Heart right ventricle (tissue), 16 donors: ENCODE measurements around the gene SUFU. TPM values are rescaled to one million over a fixed set of nuclear protein-coding genes. Genes with fewer than 3 reads are reported as not detected.

Experiments used
- ATAC-seq, 8 donors: fragments of 200-7000 bp; cut with Tn5 transposase; one replicate each; pipeline ENCODE4 v1.9.1; 2020; ENCODE audit warnings: mild to moderate bottlenecking in 8 of 8, moderate library complexity in 8 of 8, moderate number of reproducible peaks in 1 of 8
- DNase-seq, 2 donors: peaks; one replicate each; pipeline ENCODE4 v3.0.0-alpha.2; 2020
- H3K27ac ChIP-seq, 10 donors: fragments of 200-600 bp; sonication (generic) in 2 of 10; one replicate each; pipeline versions ENCODE4 v1.5.0 to v1.8.0; 2020 to 2022; ENCODE audit warnings: mild to moderate bottlenecking in 3 of 10
- H3K27me3 ChIP-seq, 7 donors: fragments of 200-600 bp; one replicate each; pipeline ENCODE4 v1.8.0; 2021 to 2022; ENCODE audit warnings: mild to moderate bottlenecking in 2 of 7
- H3K36me3 ChIP-seq, 9 donors: fragments of 200-600 bp; sonication (generic) in 1 of 9; one replicate each; pipeline versions ENCODE4 v1.5.0 to v1.8.0; 2020 to 2022; ENCODE audit warnings: mild to moderate bottlenecking in 2 of 9
- H3K4me1 ChIP-seq, 9 donors: fragments of 200-600 bp; sonication (generic) in 1 of 9; one replicate each; pipeline versions ENCODE4 v1.5.0 to v1.8.0; 2020 to 2022; ENCODE audit warnings: mild to moderate bottlenecking in 4 of 9
- H3K4me3 ChIP-seq, 10 donors: fragments of 200-600 bp; sonication (generic) in 2 of 10; one replicate each; pipeline versions ENCODE4 v1.5.0 to v1.8.0; 2020 to 2022; ENCODE audit warnings: mild to moderate bottlenecking in 7 of 10, moderate library complexity in 2 of 10
- H3K9me3 ChIP-seq, 11 donors: fragments of 200-600 bp in 10 of 11; sonication (generic) in 2 of 11; one replicate each; pipeline versions ENCODE4 v1.5.0 to v1.8.0; 2013 to 2022; ENCODE audit warnings: mild to moderate bottlenecking in 2 of 11, control low read depth in 1 of 11, moderate library complexity in 1 of 11
- WGBS, 2 donors: extraction: QIAGEN DNeasy Blood & Tissue Kit; methylation state at CpG; one replicate each; pipeline ENCODE4 v1.1.7; 2013; ENCODE audit warnings: inconsistent platforms in 1 of 2; 5-methylcytosine and 5-hydroxymethylcytosine counted together
- intact Hi-C, 10 donors: fragments of 100-400 bp; cut with DNase I; formaldehyde crosslinking; loops; one replicate each; pipeline versions ENCODE4 v1.11.1 to v1.14.2; 2022
- polyA plus RNA-seq, 2 donors: library from polyadenylated mRNA; stranded (reverse); fragments of 200-250 nt; gene quantifications; one replicate each; pipeline ENCODE4 v1.2.3, GENCODE V29; 2013
- total RNA-seq, 10 donors: library from RNA; stranded (reverse); fragmentation: NEBNext Ultra II Directional in 3 of 10; extraction: Animal tissue kit (Norgen Biotek cat#: 25700) in 3 of 10; gene quantifications; one replicate each; pipeline versions ENCODE4 v1.2.1 to v1.2.4, GENCODE V29; 2021 to 2023
- TF ChIP-seq, protein P1 (sequence below), 9 donors: fragments of 200-600 bp; sonication (generic) in 2 of 9; IDR thresholded peaks; one replicate each; pipeline versions ENCODE4 v1.5.0 to v1.8.0; 2021 to 2022; ENCODE audit warnings: antibody characterized with exemption in 9 of 9, mild to moderate bottlenecking in 5 of 9, moderate library complexity in 1 of 9
- donor health status: Arrhythmogenic right ventricular cardiomyopathy.
- donor health status: ischemic (EF 13 %, LVEDD 7.1; RV severe dilation, severe dysfunction).
- donor health status: healthy with polysubstance abuse.
- donor health status: DM: no; HTN: yes; CAD: no.
- donor health status: DM: no; HTN: no; CAD: no.
- donor health status: ischemic (EF 25% LVEDD 6.9; RV normal size, moderate dysfunction).
- donor health status: ischemic (EF 25% LVEDD 5.7; RV mildly dilated, moderate dysfunction).
- donor health status: healthy.
- donor health status: DM: yes; HTN: yes; CAD: no.
- donor health status: Ischemic cardiomyopathy.
- donor health status: ischemic (EF 35%, LVEDD 5.7; RV mildly dilated, moderate dysfunction).
- donor health status: nonischemic (EF 11% LVEDD 7.7; RV severe dilation, severe dysfunction).
- donor health status: DM: yes; HTN: yes; CAD: no.
- donor health status: PGD.
- donor health status: ischemic (EF 29% LVEDD 5.4; RV normal size, mild dysfunction).
- donor health status: nonischemic (EF 23%, LVEDD 6.1; RV moderate dilation, normal function).

The SUFU gene
- total and polyA plus RNA-seq, 12 donors: 3.3 to 10.1 (median 7.2) TPM

DNA sequence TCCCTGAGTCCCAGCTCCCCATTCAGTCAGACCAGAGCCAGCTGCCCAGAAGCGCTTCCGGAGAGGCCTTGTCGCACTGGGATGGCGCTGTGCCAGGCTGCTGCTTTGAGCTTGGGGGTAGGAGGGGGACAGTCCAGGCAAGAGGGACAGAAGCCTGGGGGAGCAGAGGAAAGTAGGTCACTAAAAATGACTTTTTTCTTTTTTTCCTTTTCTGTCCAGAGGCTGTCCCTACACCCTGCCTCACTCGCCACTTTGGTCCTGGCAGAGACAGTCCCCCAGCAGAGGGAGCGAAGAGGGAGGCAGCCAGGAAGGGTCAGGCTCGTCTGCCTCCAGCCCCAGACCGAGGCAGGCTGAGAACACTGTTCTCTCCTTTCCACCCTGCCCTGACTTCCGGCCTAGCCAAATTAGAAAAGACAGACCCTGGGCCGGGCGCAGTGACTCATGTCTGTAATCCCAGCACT, 124.7 kb downstream of the SUFU start:
- H3K4me3 ChIP-seq: no peak overlapping the region
- TF ChIP-seq, protein P1, sequence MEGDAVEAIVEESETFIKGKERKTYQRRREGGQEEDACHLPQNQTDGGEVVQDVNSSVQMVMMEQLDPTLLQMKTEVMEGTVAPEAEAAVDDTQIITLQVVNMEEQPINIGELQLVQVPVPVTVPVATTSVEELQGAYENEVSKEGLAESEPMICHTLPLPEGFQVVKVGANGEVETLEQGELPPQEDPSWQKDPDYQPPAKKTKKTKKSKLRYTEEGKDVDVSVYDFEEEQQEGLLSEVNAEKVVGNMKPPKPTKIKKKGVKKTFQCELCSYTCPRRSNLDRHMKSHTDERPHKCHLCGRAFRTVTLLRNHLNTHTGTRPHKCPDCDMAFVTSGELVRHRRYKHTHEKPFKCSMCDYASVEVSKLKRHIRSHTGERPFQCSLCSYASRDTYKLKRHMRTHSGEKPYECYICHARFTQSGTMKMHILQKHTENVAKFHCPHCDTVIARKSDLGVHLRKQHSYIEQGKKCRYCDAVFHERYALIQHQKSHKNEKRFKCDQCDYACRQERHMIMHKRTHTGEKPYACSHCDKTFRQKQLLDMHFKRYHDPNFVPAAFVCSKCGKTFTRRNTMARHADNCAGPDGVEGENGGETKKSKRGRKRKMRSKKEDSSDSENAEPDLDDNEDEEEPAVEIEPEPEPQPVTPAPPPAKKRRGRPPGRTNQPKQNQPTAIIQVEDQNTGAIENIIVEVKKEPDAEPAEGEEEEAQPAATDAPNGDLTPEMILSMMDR (IDR thresholded peaks at IDR 0.05): peak in 6 of 9 donors; percentile 18 to 48 (median 32)
- peaks cover 48 to 84% (median 68%) of the 10 kb centered on the region in 9 donors for H3K4me1 ChIP-seq
- no peaks in the 10 kb centered on the region for H3K27me3 ChIP-seq
- ATAC-seq (peak; percentile 41 to 68 (median 63)), DNase-seq (peak; percentile 81 to 85)
- intact Hi-C loops: no loop called here
- no peaks in the 10 kb centered on the region for H3K9me3 ChIP-seq
- peaks cover 0 to 19% (median 0%) of the 10 kb centered on the region in 9 donors for H3K36me3 ChIP-seq
- peak overlapping the region; percentile 79 to 97 (median 89) for H3K27ac ChIP-seq
- 24 to 28% methylated on average over 11 of the region's 11 CpGs for WGBS, 2 donors

DNA sequence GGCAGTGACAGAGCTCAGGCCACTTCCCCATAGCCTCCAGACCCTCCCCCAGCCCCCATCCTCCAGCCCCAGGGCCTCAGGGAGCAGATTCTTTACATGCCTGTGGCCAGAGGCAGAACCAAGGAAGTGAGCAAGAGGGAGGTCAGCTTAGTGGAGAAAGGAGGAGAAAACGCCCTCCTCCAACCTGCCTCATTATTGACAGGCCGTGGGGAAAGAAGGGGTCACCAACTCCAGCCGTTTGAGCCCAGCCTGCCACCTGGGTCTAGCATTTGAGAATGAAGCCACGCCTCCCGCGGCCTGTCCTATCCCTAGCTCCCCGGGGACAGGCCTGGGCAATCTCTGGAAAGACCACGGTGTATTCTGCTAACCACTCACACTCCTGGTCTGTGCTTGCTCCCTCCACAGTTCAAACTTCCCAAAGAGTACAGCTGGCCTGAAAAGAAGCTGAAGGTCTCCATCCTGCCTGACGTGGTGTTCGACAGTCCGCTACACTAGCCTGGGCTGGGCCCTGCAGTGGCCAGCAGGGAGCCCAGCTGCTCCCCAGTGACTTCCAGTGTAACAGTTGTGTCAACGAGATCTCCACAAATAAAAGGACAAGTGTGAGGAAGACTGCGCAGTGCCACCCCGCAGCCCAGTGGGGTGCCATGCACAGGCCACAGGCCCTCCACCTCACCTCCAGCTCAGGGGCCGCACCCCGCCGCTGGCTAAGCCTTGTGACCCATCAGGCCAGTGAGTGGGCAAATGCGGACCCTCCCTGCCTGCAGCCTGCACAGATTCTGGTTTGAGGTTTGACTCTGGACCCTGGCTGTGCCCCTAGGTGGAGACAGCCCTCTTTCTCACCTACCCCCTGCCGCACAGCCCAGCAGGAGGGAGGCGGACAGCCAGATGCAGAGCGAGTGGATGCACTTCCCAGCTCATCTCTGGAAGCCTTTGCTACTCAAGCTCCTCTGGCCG, 126.2 kb downstream of the SUFU start:
- Histone ChIP-seq H3K9me3 (no peaks in the 10 kb centered on the region), H3K27ac (peak overlapping the region in 9 of 10 donors; percentile 80 to 97 (median 90)), H3K4me3 (no peak overlapping the region), H3K36me3 (peaks cover 0 to 19% (median 0%) of the 10 kb centered on the region in 9 donors), H3K27me3 (no peaks in the 10 kb centered on the region), H3K4me1 (peaks cover 52 to 94% (median 78%) of the 10 kb centered on the region in 9 donors)
- intact Hi-C loops: no loop called here
- 63 to 76% methylated on average over 22 of the region's 22 CpGs for WGBS, 2 donors
- TF ChIP-seq, protein P1 (IDR thresholded peaks at IDR 0.05): no peak
- DNase-seq (no peak), ATAC-seq (no peak)

GRCh38 chr10:102630663-102631062, 126.9 kb downstream of the SUFU start:
- no peak for ATAC-seq
- WGBS, 2 donors: 81 to 83% methylated on average over 6 of the region's 6 CpGs
- Histone ChIP-seq H3K36me3 (peaks cover 0 to 19% (median 0%) of the 10 kb centered on the region in 9 donors), H3K4me3 (no peak overlapping the region), H3K9me3 (no peaks in the 10 kb centered on the region), H3K4me1 (peaks cover 46 to 94% (median 71%) of the 10 kb centered on the region in 9 donors), H3K27ac (peak overlapping the region in 4 of 10 donors; percentile 5 to 88 (median 48)), H3K27me3 (no peaks in the 10 kb centered on the region)
- no peak for DNase-seq
- TF ChIP-seq, protein P1 (IDR thresholded peaks at IDR 0.05): no peak
- intact Hi-C loops: no loop called here

DNA sequence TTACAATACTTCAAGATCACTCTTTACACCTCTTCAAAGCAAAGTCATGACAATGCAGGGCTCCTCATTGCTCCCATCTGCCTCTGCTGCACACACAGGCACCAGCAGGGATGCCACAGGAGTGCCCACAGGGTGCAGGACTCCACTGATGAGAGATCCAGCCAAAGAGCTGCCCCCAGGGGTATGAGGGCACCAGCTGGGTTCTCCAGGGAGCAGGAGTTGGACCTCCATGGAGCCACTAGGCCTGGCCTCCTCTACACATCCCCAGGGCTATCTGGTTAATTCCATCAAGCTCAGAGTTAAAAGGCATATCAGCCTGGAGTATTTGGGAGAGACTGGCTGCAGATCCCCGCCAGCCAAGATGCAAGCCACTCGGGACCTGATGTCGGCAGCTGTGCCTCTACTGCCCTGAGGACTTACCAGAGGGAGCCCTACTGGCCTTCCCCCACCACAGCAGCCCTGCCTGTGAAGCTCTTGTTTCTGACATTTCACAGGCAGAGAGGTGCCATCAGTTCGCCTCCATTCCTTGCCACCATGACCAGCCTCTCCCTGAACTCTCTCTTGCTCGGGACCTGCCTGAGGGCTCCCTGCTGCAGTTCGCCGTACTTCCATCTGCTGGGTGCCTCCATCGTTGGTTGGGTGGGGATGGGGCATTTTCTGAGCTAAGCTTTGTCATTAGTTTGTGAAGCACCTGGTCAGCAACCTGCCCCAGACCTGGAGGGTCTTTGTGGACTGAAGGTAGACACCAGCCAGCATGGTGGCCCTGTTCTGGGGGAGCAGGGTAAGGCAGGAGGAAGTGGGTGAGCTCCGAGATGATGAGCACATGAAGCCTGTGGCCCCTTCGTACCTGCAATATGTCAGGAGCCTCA, 128.0 kb downstream of the SUFU start:
- H3K27ac ChIP-seq: peak overlapping the region in 9 of 10 donors; percentile 9 to 88 (median 79)
- TF ChIP-seq, protein P1 (IDR thresholded peaks at IDR 0.05): no peak
- no peaks in the 10 kb centered on the region for H3K9me3 ChIP-seq
- DNase-seq: no peak
- intact Hi-C loops: no loop called here
- H3K4me3 ChIP-seq: no peak overlapping the region
- 82 to 90% methylated on average over 10 of the region's 10 CpGs for WGBS, 2 donors
- peaks cover 42 to 85% (median 60%) of the 10 kb centered on the region in 9 donors for H3K4me1 ChIP-seq
- ATAC-seq: no peak
- H3K36me3 ChIP-seq: peaks cover 0 to 19% (median 0%) of the 10 kb centered on the region in 9 donors
- H3K27me3 ChIP-seq: no peaks in the 10 kb centered on the region
